DND-41 (cell line): ENCODE results near the gene IL12RB2.

ENCODE experiments used
- ATAC-seq: fragments of 200-7000 bp; cut with Tn5 transposase; 3 replicates; pipeline ENCODE4 v1.9.1; 2021; ENCODE audit warnings: low read depth; ENCODE audit not compliant: insufficient read depth
- DNase-seq: peaks from one replicate; pipeline ENCODE4 v3.0.0-alpha.2; 2020
- H2AFZ ChIP-seq: 2 replicates; pipeline ENCODE4 v1.6.0; 2012; ENCODE audit warnings: low read depth, low read length
- H3K27ac ChIP-seq: 2 replicates; pipeline ENCODE4 v1.5.1; 2012; ENCODE audit warnings: low read length, inconsistent platforms
- H3K27me3 ChIP-seq: fragments of 200-600 bp; sonication (generic); 2 replicates; pipeline ENCODE4 v1.6.0; 2012; ENCODE audit warnings: low read length, mild to moderate bottlenecking, inconsistent platforms; ENCODE audit not compliant: insufficient read depth, poor library complexity
- H3K36me3 ChIP-seq: 2 replicates; pipeline ENCODE4 v1.5.1; 2012; ENCODE audit warnings: low read length, inconsistent platforms; ENCODE audit not compliant: insufficient read depth
- H3K4me1 ChIP-seq: 2 replicates; pipeline ENCODE4 v1.5.1; 2012; ENCODE audit warnings: mild to moderate bottlenecking, low read length; ENCODE audit not compliant: insufficient read depth
- H3K4me2 ChIP-seq: 2 replicates; pipeline ENCODE4 v1.6.0; 2012; ENCODE audit warnings: mild to moderate bottlenecking, moderate library complexity, low read length, inconsistent platforms; ENCODE audit not compliant: insufficient read depth
- H3K4me3 ChIP-seq, 2 experiments: fragments of 200-600 bp in 1 of 2; shearing (Covaris generic) in 1 of 2; 2 replicates each; pipeline ENCODE4 v1.5.1; 2012 to 2016; ENCODE audit warnings: inconsistent platforms in 2 of 2, low read length in 2 of 2, mild to moderate bottlenecking in 2 of 2, low read depth in 1 of 2, moderate library complexity in 1 of 2
- H3K79me2 ChIP-seq: 2 replicates; pipeline ENCODE4 v1.6.0; 2012; ENCODE audit warnings: low read length, inconsistent platforms; ENCODE audit not compliant: insufficient read depth
- H3K9ac ChIP-seq: 2 replicates; pipeline ENCODE4 v1.6.0; 2012; ENCODE audit warnings: low read depth, mild to moderate bottlenecking, inconsistent platforms, low read length, moderate library complexity
- H3K9me3 ChIP-seq: 2 replicates; pipeline ENCODE4 v1.5.1; 2012; ENCODE audit warnings: low read length, moderate library complexity, mild to moderate bottlenecking, inconsistent platforms; ENCODE audit not compliant: insufficient read depth, severe bottlenecking
- H4K20me1 ChIP-seq: 2 replicates; pipeline ENCODE4 v1.6.0; 2012; ENCODE audit warnings: low read length; ENCODE audit not compliant: insufficient read depth
- EZH2 ChIP-seq: IDR thresholded peaks from 3 replicates; pipeline ENCODE4 v1.6.1; 2012; ENCODE audit warnings: borderline replicate concordance, low read depth, mild to moderate bottlenecking, moderate library complexity, low read length, inconsistent platforms; ENCODE audit not compliant: severe bottlenecking
- TF ChIP-seq, protein P1 (sequence below): IDR thresholded peaks from 2 replicates; pipeline ENCODE4 v1.5.1; 2012; ENCODE audit warnings: borderline replicate concordance, low read length, moderate library complexity, mild to moderate bottlenecking; ENCODE audit not compliant: poor library complexity, severe bottlenecking; ENCODE audit errors: extremely low read depth

Gene IL12RB2

DNA sequence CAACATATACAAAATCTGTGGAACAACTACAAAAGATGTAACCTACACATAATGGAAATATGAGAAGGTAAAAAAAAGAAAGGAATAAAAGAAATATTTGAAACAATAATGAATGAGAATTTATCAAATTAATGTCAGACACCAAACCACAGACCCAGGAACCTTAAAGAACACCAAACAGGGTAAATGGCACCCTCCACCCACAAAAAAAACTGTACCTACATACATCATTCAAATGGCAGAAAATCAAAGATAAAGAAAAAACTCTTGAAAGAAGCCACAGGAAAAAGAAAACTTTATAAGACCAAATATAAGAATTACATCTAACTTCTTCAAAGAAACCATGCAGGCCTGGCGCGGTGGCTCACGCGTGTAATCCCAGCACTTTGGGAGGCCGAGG lies 54.0 kb downstream of the IL12RB2 start:
- DNase-seq, result no peak
- no peak for TF ChIP-seq EZH2
- TF ChIP-seq, protein P1, sequence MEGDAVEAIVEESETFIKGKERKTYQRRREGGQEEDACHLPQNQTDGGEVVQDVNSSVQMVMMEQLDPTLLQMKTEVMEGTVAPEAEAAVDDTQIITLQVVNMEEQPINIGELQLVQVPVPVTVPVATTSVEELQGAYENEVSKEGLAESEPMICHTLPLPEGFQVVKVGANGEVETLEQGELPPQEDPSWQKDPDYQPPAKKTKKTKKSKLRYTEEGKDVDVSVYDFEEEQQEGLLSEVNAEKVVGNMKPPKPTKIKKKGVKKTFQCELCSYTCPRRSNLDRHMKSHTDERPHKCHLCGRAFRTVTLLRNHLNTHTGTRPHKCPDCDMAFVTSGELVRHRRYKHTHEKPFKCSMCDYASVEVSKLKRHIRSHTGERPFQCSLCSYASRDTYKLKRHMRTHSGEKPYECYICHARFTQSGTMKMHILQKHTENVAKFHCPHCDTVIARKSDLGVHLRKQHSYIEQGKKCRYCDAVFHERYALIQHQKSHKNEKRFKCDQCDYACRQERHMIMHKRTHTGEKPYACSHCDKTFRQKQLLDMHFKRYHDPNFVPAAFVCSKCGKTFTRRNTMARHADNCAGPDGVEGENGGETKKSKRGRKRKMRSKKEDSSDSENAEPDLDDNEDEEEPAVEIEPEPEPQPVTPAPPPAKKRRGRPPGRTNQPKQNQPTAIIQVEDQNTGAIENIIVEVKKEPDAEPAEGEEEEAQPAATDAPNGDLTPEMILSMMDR, result no peak
- Histone ChIP-seq H2AFZ (no peak overlapping the region), H3K27me3 (no peaks in the 10 kb centered on the region), H3K4me1 (no peaks in the 10 kb centered on the region), H3K36me3 (no peaks in the 10 kb centered on the region), H3K79me2 (no peaks in the 10 kb centered on the region), H4K20me1 (no peaks in the 10 kb centered on the region), H3K4me2 (no peak overlapping the region), H3K27ac (no peak overlapping the region), H3K9me3 (no peaks in the 10 kb centered on the region), H3K9ac (no peak overlapping the region), H3K4me3 (no peak overlapping the region)
- no peak for ATAC-seq

DNA sequence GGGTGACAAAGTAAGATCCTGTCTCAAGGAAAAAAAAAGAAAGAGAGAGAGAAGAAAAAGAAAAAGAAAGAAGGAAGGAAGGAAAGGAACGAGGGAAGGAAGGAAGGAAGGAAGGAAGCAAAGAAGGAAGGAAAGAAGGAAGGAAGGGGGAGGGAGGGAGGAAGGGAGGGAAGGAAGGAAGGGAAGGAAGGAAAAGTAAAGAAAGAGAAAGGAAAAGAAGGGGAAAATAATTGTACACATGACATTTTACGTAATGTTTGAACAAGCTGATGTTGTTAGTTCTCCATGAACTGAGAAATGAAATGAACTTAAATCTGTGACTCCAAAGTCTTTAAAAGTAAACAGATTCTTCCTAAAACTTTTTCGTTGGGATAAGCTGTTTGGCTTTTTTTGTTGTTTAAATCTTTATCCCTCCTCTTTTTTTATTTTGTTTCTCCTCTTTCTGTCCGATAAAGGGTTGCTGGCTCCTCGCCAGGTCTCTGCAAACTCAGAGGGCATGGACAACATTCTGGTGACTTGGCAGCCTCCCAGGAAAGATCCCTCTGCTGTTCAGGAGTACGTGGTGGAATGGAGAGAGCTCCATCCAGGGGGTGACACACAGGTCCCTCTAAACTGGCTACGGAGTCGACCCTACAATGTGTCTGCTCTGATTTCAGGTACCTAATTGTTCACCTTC lies 59.8 kb downstream of the IL12RB2 start:
- no peak for DNase-seq
- Histone ChIP-seq H3K9me3 (no peaks in the 10 kb centered on the region), H3K36me3 (no peaks in the 10 kb centered on the region), H3K4me3 (no peak overlapping the region), H2AFZ (no peak overlapping the region), H3K27me3 (no peaks in the 10 kb centered on the region), H3K4me2 (no peak overlapping the region), H3K79me2 (no peaks in the 10 kb centered on the region), H4K20me1 (no peaks in the 10 kb centered on the region), H3K4me1 (no peaks in the 10 kb centered on the region), H3K9ac (no peak overlapping the region), H3K27ac (no peak overlapping the region)
- no peak for ATAC-seq
- TF ChIP-seq, protein P1, result no peak
- TF ChIP-seq EZH2, result no peak

DNA sequence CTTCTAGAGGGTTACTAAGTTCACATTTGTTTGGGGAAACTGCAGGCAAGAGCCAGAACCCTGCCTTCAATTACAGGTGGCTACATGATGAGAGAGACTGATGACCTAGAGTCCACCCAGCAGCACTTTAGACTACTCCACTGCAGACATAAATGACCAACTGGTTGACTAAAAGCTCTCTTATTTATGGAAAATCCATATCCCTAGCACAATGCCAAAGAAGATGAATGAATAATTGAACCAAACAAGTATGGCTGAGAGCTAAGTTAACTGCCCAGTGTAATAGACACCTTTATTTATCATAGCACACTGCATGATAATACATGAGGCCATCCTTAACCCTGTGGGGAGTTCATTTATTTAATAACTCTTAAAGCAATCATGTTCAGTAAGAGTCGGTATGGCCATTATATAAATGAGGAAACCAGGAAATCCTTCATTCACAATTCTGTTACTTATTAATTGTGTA lies 60.4 kb downstream of the IL12RB2 start:
- no peaks in the 10 kb centered on the region for H3K36me3 ChIP-seq
- no peaks in the 10 kb centered on the region for H3K79me2 ChIP-seq
- no peak overlapping the region for H3K27ac ChIP-seq
- ATAC-seq (no peak), DNase-seq (no peak)
- no peaks in the 10 kb centered on the region for H3K27me3 ChIP-seq
- no peak overlapping the region for H2AFZ ChIP-seq
- H3K4me3 ChIP-seq, result no peak overlapping the region
- no peaks in the 10 kb centered on the region for H3K9me3 ChIP-seq
- no peaks in the 10 kb centered on the region for H3K4me1 ChIP-seq
- no peak overlapping the region for H3K4me2 ChIP-seq
- no peak overlapping the region for H3K9ac ChIP-seq
- no peaks in the 10 kb centered on the region for H4K20me1 ChIP-seq
- TF ChIP-seq, protein P1, result no peak
- TF ChIP-seq EZH2, result no peak

DNA sequence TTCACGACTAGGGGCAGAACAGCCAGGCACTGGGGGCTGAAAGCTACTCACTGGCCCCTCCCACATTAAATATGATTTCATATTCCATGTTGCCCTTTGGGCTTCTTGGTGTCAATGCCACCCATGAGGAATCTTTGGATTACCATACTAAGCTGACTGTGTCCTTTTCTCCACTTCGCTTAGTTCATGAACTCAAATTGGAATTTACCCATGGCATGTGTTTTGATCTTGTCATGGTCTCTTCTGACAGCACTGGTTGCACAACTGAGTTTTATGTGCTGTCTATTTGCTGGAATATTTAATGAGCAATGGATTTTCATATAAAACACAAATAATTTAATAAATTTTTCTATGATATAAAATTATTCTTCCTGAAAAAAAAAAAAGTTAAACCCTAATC lies 63.4 kb downstream of the IL12RB2 start:
- no peak overlapping the region for H3K27ac ChIP-seq
- H4K20me1 ChIP-seq, result no peaks in the 10 kb centered on the region
- DNase-seq (no peak), ATAC-seq (no peak)
- TF ChIP-seq, protein P1, result no peak
- TF ChIP-seq EZH2, result no peak
- no peak overlapping the region for H2AFZ ChIP-seq
- no peak overlapping the region for H3K4me3 ChIP-seq
- H3K27me3 ChIP-seq, result no peaks in the 10 kb centered on the region
- H3K4me1 ChIP-seq, result no peaks in the 10 kb centered on the region
- H3K9me3 ChIP-seq, result no peaks in the 10 kb centered on the region
- no peaks in the 10 kb centered on the region for H3K79me2 ChIP-seq
- no peak overlapping the region for H3K4me2 ChIP-seq
- no peak overlapping the region for H3K9ac ChIP-seq
- no peaks in the 10 kb centered on the region for H3K36me3 ChIP-seq
